Measurements from ENCODE around the gene IGFBP6. TPM values are rescaled to one million over a fixed set of nuclear protein-coding genes. Genes with fewer than 3 reads are reported as not detected.

Gene IGFBP6
- total RNA-seq, 3 donors from 2014 or later: 169 to 708 (median 284) TPM

DNA sequence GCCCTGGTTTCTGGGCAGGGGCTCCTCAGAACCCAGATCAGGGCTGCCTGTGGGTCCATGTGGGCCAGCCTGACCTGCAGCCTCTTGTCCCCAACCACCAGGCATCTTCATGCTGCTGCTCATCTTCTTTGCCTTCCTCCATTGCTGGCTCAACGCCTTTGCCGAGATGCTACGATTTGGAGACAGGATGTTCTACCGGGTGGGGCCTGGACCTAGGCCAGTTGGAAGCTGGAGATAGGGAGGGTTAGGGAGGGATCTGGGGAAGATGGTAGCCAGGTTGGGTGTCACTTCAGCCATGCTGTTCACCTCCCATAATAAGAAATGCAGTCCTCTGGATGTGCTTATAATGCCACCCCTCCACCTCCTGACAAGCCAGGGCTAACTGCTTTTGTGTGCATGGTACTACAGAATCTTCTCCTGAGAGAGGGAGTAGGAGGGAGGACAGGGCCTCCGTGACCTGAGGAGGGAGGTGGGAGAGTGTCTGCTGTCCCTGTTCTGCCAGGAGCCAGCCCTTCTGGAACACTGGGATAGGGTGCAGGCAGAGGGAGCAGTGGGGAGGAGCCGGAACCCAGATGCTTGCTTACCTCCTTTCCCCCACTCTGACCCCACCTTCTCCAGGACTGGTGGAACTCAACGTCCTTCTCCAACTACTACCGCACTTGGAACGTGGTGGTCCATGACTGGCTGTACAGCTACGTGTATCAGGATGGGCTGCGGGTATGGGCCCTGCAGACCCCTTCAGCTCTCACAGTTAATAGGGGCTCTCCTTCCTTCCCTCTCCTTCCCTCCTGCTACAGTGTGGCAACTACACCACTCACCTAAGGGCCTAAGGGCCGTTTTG is 23.4 kb downstream of the IGFBP6 start:
- TF ChIP-seq POLR2A (IDR thresholded peaks at IDR 0.05): no peak
- TF ChIP-seq POLR2AphosphoS5 (IDR thresholded peaks at IDR 0.05): no peak
- TF ChIP-seq, protein P1, sequence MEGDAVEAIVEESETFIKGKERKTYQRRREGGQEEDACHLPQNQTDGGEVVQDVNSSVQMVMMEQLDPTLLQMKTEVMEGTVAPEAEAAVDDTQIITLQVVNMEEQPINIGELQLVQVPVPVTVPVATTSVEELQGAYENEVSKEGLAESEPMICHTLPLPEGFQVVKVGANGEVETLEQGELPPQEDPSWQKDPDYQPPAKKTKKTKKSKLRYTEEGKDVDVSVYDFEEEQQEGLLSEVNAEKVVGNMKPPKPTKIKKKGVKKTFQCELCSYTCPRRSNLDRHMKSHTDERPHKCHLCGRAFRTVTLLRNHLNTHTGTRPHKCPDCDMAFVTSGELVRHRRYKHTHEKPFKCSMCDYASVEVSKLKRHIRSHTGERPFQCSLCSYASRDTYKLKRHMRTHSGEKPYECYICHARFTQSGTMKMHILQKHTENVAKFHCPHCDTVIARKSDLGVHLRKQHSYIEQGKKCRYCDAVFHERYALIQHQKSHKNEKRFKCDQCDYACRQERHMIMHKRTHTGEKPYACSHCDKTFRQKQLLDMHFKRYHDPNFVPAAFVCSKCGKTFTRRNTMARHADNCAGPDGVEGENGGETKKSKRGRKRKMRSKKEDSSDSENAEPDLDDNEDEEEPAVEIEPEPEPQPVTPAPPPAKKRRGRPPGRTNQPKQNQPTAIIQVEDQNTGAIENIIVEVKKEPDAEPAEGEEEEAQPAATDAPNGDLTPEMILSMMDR (IDR thresholded peaks at IDR 0.05): no peak
- H3K4me1 ChIP-seq: no peaks in the 10 kb centered on the region
- no peak for DNase-seq (ENCODE audit: low spot score in 2 of 2)
- no peak overlapping the region for H3K27ac ChIP-seq
- intact Hi-C loops (cut with DNase I; ENCODE audit: low total_unique reads): no loop called here
- no peak overlapping the region for H3K4me3 ChIP-seq
- H3K36me3 ChIP-seq: no peaks in the 10 kb centered on the region
- H3K27me3 ChIP-seq: no peaks in the 10 kb centered on the region
- H3K9me3 ChIP-seq: no peaks in the 10 kb centered on the region

- intact Hi-C loops (cut with DNase I; ENCODE audit: low total_unique reads): no loop called here
- Histone ChIP-seq H3K27ac (peak overlapping the region in 1 of 2 donors; percentile 72), H3K27me3 (no peaks in the 10 kb centered on the region), H3K9me3 (no peaks in the 10 kb centered on the region), H3K4me1 (no peaks in the 10 kb centered on the region), H3K36me3 (no peaks in the 10 kb centered on the region), H3K4me3 (peak overlapping the region in 2 of 3 donors; percentile 24 to 47)
- TF ChIP-seq POLR2AphosphoS5 (IDR thresholded peaks at IDR 0.05): no peak
- no peak for TF ChIP-seq POLR2A (IDR thresholded peaks at IDR 0.05)
- TF ChIP-seq, protein P1 (IDR thresholded peaks at IDR 0.05): no peak
- DNase-seq (ENCODE audit: low spot score in 2 of 2): no peak
Measured at GRCh38 chr12:53122961-53123468, 25.5 kb downstream of the IGFBP6 start.

- Histone ChIP-seq H3K4me1 (no peaks in the 10 kb centered on the region), H3K27ac (no peak overlapping the region), H3K9me3 (no peaks in the 10 kb centered on the region), H3K4me3 (no peak overlapping the region), H3K36me3 (no peaks in the 10 kb centered on the region), H3K27me3 (no peaks in the 10 kb centered on the region)
- TF ChIP-seq, protein P1 (IDR thresholded peaks at IDR 0.05): no peak
- TF ChIP-seq POLR2A (IDR thresholded peaks at IDR 0.05) (no peak), POLR2AphosphoS5 (IDR thresholded peaks at IDR 0.05) (no peak)
- no peak for DNase-seq (ENCODE audit: low spot score in 2 of 2)
- intact Hi-C loops (cut with DNase I; ENCODE audit: low total_unique reads): no loop called here
Measured at GRCh38 chr12:53123578-53124351, 26.3 kb downstream of the IGFBP6 start.

GRCh38 chr12:53124352-53124723 is 26.9 kb downstream of the IGFBP6 start:
- no peak overlapping the region for H3K4me3 ChIP-seq
- H3K27me3 ChIP-seq: no peaks in the 10 kb centered on the region
- intact Hi-C loops (cut with DNase I; ENCODE audit: low total_unique reads): no loop called here
- no peaks in the 10 kb centered on the region for H3K4me1 ChIP-seq
- TF ChIP-seq POLR2AphosphoS5 (IDR thresholded peaks at IDR 0.05): no peak
- TF ChIP-seq, protein P1 (IDR thresholded peaks at IDR 0.05): no peak
- TF ChIP-seq POLR2A (IDR thresholded peaks at IDR 0.05): no peak
- no peak for DNase-seq (ENCODE audit: low spot score in 2 of 2)
- H3K27ac ChIP-seq: no peak overlapping the region
- H3K9me3 ChIP-seq: no peaks in the 10 kb centered on the region
- no peaks in the 10 kb centered on the region for H3K36me3 ChIP-seq

GRCh38 chr12:53127169-53127568 is 29.7 kb downstream of the IGFBP6 start:
- H3K27ac ChIP-seq: no peak overlapping the region
- no peak for DNase-seq (ENCODE audit: low spot score in 2 of 2)
- H3K9me3 ChIP-seq: no peaks in the 10 kb centered on the region
- no peaks in the 10 kb centered on the region for H3K36me3 ChIP-seq
- H3K27me3 ChIP-seq: no peaks in the 10 kb centered on the region
- H3K4me1 ChIP-seq: no peaks in the 10 kb centered on the region
- intact Hi-C loops (cut with DNase I; ENCODE audit: low total_unique reads): no loop called here
- TF ChIP-seq POLR2AphosphoS5 (IDR thresholded peaks at IDR 0.05) (no peak), POLR2A (IDR thresholded peaks at IDR 0.05) (no peak)
- TF ChIP-seq, protein P1 (IDR thresholded peaks at IDR 0.05): no peak
- no peak overlapping the region for H3K4me3 ChIP-seq

All from breast epithelium (tissue), 4 donors.